PFSK-1 (cell line): ENCODE measurements around the gene RNF26.

Source experiments
- POLR2AphosphoS5 ChIP-seq: IDR thresholded peaks from 2 replicates; pipeline ENCODE4 v1.6.1; 2012; ENCODE audit warnings: low read depth, mild to moderate bottlenecking, control low read depth, low read length, moderate library complexity
- REST ChIP-seq, 2 experiments: IDR thresholded peaks; 2 replicates each; pipeline versions ENCODE4 v1.6.1 to v1.8.0; 2011 to 2012; ENCODE audit warnings: low read depth in 2 of 2, low read length in 2 of 2, control low read depth in 1 of 2, inconsistent platforms in 1 of 2, mild to moderate bottlenecking in 1 of 2, moderate library complexity in 1 of 2; ENCODE audit not compliant: insufficient read depth in 1 of 2
- SIN3A ChIP-seq: IDR thresholded peaks from 2 replicates; pipeline ENCODE4 v1.6.1; 2012; ENCODE audit warnings: mild to moderate bottlenecking, low read length, moderate library complexity, borderline replicate concordance; ENCODE audit not compliant: insufficient read depth
- TAF1 ChIP-seq: IDR thresholded peaks from 2 replicates; pipeline ENCODE4 v1.6.1; 2012; ENCODE audit warnings: low read length, control low read depth, borderline replicate concordance; ENCODE audit not compliant: insufficient read depth

GRCh38 chr11:119365071-119365591 is 30.8 kb downstream of the RNF26 start:
- TF ChIP-seq POLR2AphosphoS5 (no peak), REST (IDR thresholded peaks at IDR 0.05; ENCODE audit: insufficient read depth in 1 of 2, low read depth in 2 of 2, low read length in 2 of 2) (no peak), TAF1 (no peak), SIN3A (no peak)
